HL-60 (cell line): ENCODE measurements around the gene NMNAT3.

Source experiments
- CTCF ChIP-seq: IDR thresholded peaks from one replicate; pipeline ENCODE4 v1.5.1; 2011; ENCODE audit warnings: low read length, control low read depth, inconsistent platforms; ENCODE audit not compliant: insufficient read depth
- GABPA ChIP-seq: IDR thresholded peaks from 2 replicates; pipeline ENCODE4 v1.6.1; 2012; ENCODE audit warnings: low read depth
- POLR2AphosphoS5 ChIP-seq: IDR thresholded peaks from 2 replicates; pipeline ENCODE4 v1.6.1; 2012; ENCODE audit warnings: low read depth

- no peak for TF ChIP-seq CTCF
- no peak for TF ChIP-seq GABPA
- TF ChIP-seq POLR2AphosphoS5, result no peak
Measured at GRCh38 chr3:139586420-139587017, 91.3 kb downstream of the NMNAT3 start.
